Endodermal cell (in vitro differentiated cells): ENCODE measurements around the gene OR5AU1. TPM values are rescaled to one million over a fixed set of nuclear protein-coding genes. Genes with fewer than 3 reads are reported as not detected.

Source experiments
- DNase-seq: peaks from one replicate; pipeline ENCODE4 v3.0.0-alpha.2; 2017
- H3K27ac ChIP-seq: 2 replicates; pipeline ENCODE4 v1.5.1; 2013; ENCODE audit warnings: mild to moderate bottlenecking, low read depth, low read length, moderate library complexity
- H3K27me3 ChIP-seq: 2 replicates; pipeline ENCODE4 v1.6.1; 2013; ENCODE audit warnings: mild to moderate bottlenecking, low read length, moderate library complexity; ENCODE audit not compliant: insufficient read depth, control insufficient read depth, poor library complexity, severe bottlenecking
- H3K36me3 ChIP-seq: 2 replicates; pipeline ENCODE4 v1.7.0; 2013; ENCODE audit warnings: mild to moderate bottlenecking, low read length, moderate library complexity; ENCODE audit not compliant: control insufficient read depth, insufficient read depth
- H3K4me1 ChIP-seq: one replicate; pipeline ENCODE4 v1.7.0; 2013; ENCODE audit warnings: low read length; ENCODE audit not compliant: control insufficient read depth, insufficient read depth
- H3K4me3 ChIP-seq: 2 replicates; pipeline ENCODE4 v1.5.1; 2013; ENCODE audit warnings: mild to moderate bottlenecking, low read length, moderate library complexity
- H3K9ac ChIP-seq: 2 replicates; pipeline ENCODE4 v1.6.1; 2013; ENCODE audit warnings: mild to moderate bottlenecking, low read length, moderate library complexity; ENCODE audit not compliant: poor library complexity, severe bottlenecking; ENCODE audit errors: extremely low read depth
- H3K9me3 ChIP-seq: 2 replicates; pipeline ENCODE4 v1.6.1; 2013; ENCODE audit warnings: mild to moderate bottlenecking, low read length, moderate library complexity; ENCODE audit not compliant: control insufficient read depth
- H3K27ac Mint-ChIP-seq: 2 replicates; pipeline ENCODE4 v1.8.0; 2020; ENCODE audit warnings: mixed read lengths
- H3K27me3 Mint-ChIP-seq: 2 replicates; pipeline ENCODE4 v1.8.0; 2021; ENCODE audit warnings: mild to moderate bottlenecking, mixed read lengths; ENCODE audit not compliant: insufficient read depth
- H3K36me3 Mint-ChIP-seq: 2 replicates; pipeline ENCODE4 v1.8.0; 2020; ENCODE audit warnings: low read depth, mixed read lengths
- H3K4me1 Mint-ChIP-seq: 2 replicates; pipeline ENCODE4 v1.8.0; 2020; ENCODE audit warnings: mixed read lengths
- H3K4me3 Mint-ChIP-seq: 2 replicates; pipeline ENCODE4 v1.8.0; 2020; ENCODE audit warnings: mild to moderate bottlenecking, moderate library complexity, mixed read lengths
- H3K9me3 Mint-ChIP-seq: 2 replicates; pipeline ENCODE4 v1.8.0; 2020; ENCODE audit warnings: mild to moderate bottlenecking, mixed read lengths
- CTCF ChIP-seq: fragments of 200-600 bp; sonication (generic); conservative IDR thresholded peaks from 2 replicates; pipeline ENCODE4 v1.5.0; 2021; ENCODE audit warnings: antibody characterized with exemption, mild to moderate bottlenecking
- WGBS, 2 experiments: methylation state at CpG; one replicate each; pipeline versions ENCODE4 v1.1.5 to v1.1.7; 2013; ENCODE audit warnings: missing lambda C conversion rate in 2 of 2, mixed read lengths in 1 of 2; ENCODE audit not compliant: insufficient coverage in 1 of 2, insufficient read length in 1 of 2; 5-methylcytosine and 5-hydroxymethylcytosine counted together
- total RNA-seq, 2 donors: library from RNA; stranded (reverse); fragmentation: NEBNext Ultra II Directional in 1 of 2; extraction: Animal tissue kit (Norgen Biotek cat#: 25700) in 1 of 2; gene quantifications; 2 replicates in 1 of 2; 3 replicates in 1 of 2; pipeline ENCODE4 v1.2.1, GENCODE V29; 2021

The OR5AU1 gene
- total RNA-seq, 2 donors from 2014 or later, result not detected

DNA sequence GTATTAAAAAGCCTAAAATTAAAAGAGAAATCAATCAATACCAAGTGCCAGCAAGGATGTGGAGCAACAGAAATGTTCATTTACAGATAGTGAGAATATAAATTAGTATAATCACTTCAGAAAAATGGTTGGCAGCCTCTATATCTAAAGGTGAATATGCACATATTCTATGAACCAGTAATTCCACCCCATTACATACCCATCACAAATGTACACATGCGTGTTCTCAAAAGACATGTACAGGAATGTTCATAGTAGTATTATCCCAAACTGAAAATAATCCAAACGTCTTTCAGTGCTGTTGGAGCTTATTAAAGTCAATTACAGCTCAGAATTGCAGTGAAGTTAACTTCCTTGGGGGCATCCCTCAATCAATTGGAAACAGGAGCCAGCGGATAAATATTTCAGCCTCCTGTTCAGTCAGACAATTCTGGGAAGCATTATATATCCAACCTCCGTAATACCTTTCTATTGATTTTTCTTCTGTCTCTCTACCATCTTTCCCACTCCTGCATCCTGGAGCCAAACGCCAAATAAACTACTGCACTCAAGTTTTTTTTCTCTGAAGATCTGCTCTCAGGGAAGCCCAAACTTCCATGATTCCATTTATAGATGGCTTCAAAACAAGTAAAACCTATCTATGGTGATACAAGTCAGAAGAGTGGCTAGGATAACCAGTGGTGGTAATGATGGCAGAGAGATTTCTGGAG, 45.0 kb upstream of the OR5AU1 start:
- Mint-ChIP-seq H3K4me1 (peaks cover 34% of the 10 kb centered on the region), H3K27me3 (no peaks in the 10 kb centered on the region), H3K9me3 (no peaks in the 10 kb centered on the region), H3K27ac (no peak overlapping the region), H3K4me3 (no peak overlapping the region), H3K36me3 (peaks cover 11% of the 10 kb centered on the region)
- Histone ChIP-seq H3K27ac (no peak overlapping the region), H3K9me3 (no peaks in the 10 kb centered on the region), H3K9ac (no peak overlapping the region), H3K36me3 (peaks cover 42% of the 10 kb centered on the region), H3K4me1 (peaks cover 13% of the 10 kb centered on the region), H3K4me3 (no peak overlapping the region), H3K27me3 (no peaks in the 10 kb centered on the region)
- WGBS, 2 experiments, result 93% methylated on average over 4 to 5 of the region's 5 CpGs
- DNase-seq, result no peak
- TF ChIP-seq CTCF, result no peak

GRCh38 chr14:21199611-21200560, 44.0 kb upstream of the OR5AU1 start:
- Histone ChIP-seq H3K27ac (no peak overlapping the region), H3K36me3 (peaks cover 32% of the 10 kb centered on the region), H3K4me3 (no peak overlapping the region), H3K9me3 (no peaks in the 10 kb centered on the region), H3K27me3 (no peaks in the 10 kb centered on the region), H3K4me1 (peaks cover 7% of the 10 kb centered on the region), H3K9ac (no peak overlapping the region)
- no peaks in the 10 kb centered on the region for H3K27me3 Mint-ChIP-seq
- peaks cover 7% of the 10 kb centered on the region for H3K36me3 Mint-ChIP-seq
- no peak overlapping the region for H3K4me3 Mint-ChIP-seq
- no CpG with 5 or more reads among the region's 3 CpGs for WGBS, 2 experiments
- no peak for TF ChIP-seq CTCF
- H3K4me1 Mint-ChIP-seq, result peaks cover 25% of the 10 kb centered on the region
- DNase-seq, result no peak
- H3K9me3 Mint-ChIP-seq, result no peaks in the 10 kb centered on the region
- H3K27ac Mint-ChIP-seq, result no peak overlapping the region

- TF ChIP-seq CTCF, result no peak
- H3K9ac ChIP-seq, result no peak overlapping the region
- H3K27me3 ChIP-seq, result no peaks in the 10 kb centered on the region
- Mint-ChIP-seq H3K27ac (no peak overlapping the region), H3K4me1 (peaks cover 4% of the 10 kb centered on the region), H3K9me3 (no peaks in the 10 kb centered on the region), H3K27me3 (no peaks in the 10 kb centered on the region), H3K4me3 (no peak overlapping the region), H3K36me3 (peaks cover 6% of the 10 kb centered on the region)
- no peak for DNase-seq
- H3K27ac ChIP-seq, result no peak overlapping the region
- 88 to 94% methylated on average over 1 to 2 of the region's 2 CpGs for WGBS, 2 experiments
- H3K4me1 ChIP-seq, result no peaks in the 10 kb centered on the region
- H3K9me3 ChIP-seq, result no peaks in the 10 kb centered on the region
- peaks cover 16% of the 10 kb centered on the region for H3K36me3 ChIP-seq
- H3K4me3 ChIP-seq, result no peak overlapping the region
These were observed 41.7 kb upstream of the OR5AU1 start for GRCh38 chr14:21197418-21198205.
